T-helper 9 cell (primary cell): ENCODE measurements around the gene NRG2.

ENCODE experiments used
- DNase-seq: peaks from one replicate; pipeline ENCODE4 v3.0.0-alpha.2; 2020

NRG2 gene

DNA sequence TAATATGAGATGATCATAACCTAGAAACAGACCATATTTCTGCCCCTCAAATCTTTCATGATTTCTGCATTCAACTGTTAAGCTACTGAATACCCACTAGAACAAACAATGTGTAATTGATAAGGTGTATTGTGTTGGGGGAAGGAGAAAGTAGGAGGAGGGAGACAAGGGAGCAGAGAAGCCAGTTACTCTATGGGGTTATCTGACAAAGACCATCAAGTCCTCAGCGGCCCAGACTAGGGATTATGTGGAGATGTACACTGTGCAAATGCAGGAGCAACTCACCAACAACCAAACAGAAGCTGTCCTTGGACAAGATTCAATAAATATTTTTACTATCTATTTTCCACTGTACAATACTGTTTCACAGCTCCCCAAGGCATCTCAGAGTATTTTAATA, 2.7 kb downstream of the NRG2 start:
- DNase-seq, result no peak

DNA sequence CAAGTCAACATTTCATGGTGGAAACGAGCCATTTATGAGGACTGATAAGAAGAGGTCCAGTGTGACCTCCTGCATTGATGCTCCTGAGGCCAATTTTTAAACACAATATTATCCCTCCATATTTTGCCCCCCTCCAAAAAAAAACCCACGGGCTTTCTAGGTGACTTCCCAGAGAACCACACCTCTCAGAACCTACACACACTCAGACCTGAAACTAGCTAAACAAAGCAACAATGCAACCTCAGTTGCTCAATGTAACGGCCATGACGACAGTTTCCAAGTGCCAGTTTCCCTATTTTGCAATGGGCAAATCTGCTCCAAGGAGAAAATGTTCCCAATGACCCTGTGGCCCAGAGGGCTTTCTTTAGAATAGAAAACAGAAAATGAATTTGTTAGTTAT, 3.5 kb downstream of the NRG2 start:
- no peak for DNase-seq

DNA sequence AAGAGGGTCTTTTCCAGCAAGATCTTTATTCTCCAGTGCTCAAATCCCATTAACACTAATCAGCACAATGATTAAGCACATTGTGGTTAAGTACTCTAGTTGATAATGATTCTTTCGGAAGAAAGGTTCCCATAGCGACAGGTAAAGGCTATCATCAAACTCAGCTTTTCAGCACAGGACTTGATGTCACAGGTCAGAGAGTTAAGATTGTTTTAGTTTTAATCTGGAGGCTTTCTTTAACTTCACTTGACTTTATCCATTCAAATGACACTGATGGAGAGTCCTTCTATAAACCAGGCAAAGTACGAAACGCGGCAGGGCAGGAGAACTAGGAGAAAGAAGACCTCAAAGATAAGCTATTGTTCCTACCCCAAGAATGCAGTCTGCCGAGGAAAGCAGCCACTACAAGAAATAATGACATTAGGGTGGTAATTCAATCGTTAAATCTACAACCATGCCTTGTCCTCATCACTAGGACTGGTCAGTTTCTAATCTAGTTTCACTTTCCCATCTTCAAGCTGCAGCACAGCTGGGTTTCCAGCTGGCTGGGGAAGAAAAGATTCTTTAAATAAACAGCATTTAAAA, 4.6 kb downstream of the NRG2 start:
- no peak for DNase-seq

DNA sequence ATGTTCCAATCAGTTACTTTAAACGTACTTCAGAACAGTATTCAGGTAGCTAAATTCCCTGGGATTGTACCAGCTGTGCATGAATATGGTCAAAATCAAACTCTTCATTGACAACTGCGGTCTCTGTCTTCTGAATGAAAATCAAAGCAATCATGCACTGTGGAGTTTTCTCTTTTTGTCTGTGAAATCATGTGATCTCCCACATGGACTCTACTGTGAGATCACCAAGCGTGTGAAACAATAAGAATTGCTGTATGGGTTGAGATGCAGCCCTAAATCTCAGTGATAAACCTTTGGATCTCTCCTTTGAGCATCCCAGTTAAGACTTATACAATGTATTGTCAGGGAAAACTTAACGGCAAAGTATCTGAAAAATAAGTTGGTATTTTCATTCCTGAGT, 6.1 kb downstream of the NRG2 start:
- no peak for DNase-seq

- no peak for DNase-seq
Observed at GRCh38 chr5:140035881-140036280, 7.2 kb downstream of the NRG2 start.

DNA sequence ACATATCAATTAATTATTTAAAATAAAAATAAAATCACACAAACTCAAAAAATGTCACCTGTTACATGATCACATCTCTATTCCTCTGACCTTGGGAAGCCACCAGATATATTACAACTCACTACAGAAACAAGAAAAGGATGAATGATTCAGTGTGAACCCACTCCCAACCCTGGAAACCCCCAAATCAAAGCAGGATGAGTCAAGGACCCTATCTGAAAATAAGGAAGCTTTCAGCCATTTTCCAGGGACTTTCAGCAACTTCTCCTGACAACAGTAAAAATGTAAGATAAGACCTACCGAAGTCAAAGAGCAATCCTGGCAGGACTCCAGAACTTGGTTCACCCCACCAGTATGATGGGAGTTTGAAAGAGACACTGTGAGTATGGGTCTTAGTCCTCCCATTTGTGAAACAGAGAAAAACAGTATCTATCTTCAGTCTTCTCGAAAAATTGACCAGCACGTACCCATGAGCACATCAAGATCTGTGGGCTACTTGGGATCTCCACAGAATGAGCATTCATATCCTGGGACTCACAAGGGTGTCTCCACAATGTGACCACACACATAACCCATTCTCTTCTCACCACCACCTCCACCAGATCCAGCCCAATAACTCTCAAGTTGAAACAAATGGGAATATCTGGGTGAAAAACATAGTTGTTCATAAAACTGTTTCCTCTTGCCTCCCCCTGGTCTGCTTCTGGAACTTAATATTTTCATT, 9.9 kb downstream of the NRG2 start:
- no peak for DNase-seq

- no peak for DNase-seq
Observed at GRCh38 chr5:140032296-140032695, 10.8 kb downstream of the NRG2 start.

- DNase-seq, result no peak
Observed at GRCh38 chr5:140027807-140028206, 15.3 kb downstream of the NRG2 start.

DNA sequence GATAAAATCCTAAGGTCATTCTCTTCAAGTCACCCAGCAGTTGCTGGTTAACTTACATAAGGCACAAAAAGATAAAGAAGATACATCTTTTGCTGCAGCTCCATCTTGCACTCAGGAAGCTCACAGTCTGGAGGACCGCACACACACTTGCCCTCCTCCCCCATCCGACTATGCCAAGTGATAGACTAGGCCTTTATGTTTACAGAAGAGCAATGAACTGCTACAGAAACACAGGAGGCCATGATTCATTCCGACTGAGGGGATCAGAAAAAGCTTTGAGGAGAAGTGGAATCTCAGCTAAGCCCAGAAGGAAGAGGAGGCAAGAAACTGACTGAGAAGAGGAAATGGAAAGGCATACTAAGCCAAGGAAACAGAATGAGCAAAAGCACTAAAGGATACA, 17.4 kb downstream of the NRG2 start:
- no peak for DNase-seq

- DNase-seq, result no peak
Observed at GRCh38 chr5:140024928-140025327, 18.2 kb downstream of the NRG2 start.

DNA sequence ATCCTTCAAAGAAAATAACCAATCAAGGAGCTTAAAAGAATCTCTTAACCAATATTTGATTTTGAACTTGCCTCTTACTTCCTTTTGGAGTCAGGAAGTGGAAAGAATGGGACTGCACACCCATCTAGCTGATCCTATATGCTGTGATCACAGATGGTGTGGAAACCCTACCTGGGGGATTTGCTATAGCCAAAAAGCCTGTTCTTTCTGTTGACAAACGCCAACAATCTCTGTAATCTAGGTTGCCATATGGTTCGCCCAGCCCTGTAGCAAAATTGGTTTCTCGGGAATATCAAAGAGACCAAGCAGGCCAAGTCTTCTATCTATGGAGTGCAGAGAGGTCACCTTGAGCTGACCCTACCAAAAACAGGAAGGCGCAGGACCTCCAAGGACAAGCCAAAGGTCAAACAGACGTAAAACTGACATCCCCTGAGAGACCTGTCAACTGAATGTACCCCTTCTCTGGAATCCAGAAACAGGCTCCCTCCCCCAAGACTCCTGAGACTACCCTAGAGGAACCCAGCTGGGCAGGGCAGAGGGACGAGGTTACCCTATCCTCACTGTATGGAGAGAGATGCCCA, 19.4 kb downstream of the NRG2 start:
- DNase-seq, result no peak

- DNase-seq, result no peak
Observed at GRCh38 chr5:140020601-140021177, 22.4 kb downstream of the NRG2 start.

GRCh38 chr5:140018920-140019644, 24.0 kb downstream of the NRG2 start:
- DNase-seq, result no peak

GRCh38 chr5:140018517-140018916, 24.6 kb downstream of the NRG2 start:
- DNase-seq, result no peak

GRCh38 chr5:140018096-140018481, 25.0 kb downstream of the NRG2 start:
- no peak for DNase-seq

- no peak for DNase-seq
Observed at GRCh38 chr5:140017397-140018095, 25.6 kb downstream of the NRG2 start.

DNA sequence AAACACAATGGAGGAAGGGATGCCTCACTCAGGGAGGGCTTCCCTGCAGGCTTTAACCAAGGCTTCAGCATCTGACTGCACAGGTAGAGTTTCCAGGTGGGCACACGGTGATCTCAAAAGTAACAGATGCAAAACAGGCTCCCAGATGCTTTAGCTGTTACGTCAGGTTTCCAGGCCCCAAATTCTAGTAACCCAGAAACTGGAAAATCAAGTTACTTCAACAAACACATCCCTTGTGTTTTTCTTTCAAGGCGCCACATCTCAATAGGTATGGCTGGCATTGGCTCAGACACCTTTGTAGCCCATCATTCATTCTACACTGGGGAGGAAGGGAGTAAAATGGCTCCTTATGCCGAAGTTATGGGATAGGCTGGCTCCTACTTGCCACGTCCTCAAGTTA, 27.4 kb downstream of the NRG2 start:
- DNase-seq, result no peak

- no peak for DNase-seq
Observed at GRCh38 chr5:140014751-140015150, 28.3 kb downstream of the NRG2 start.

DNA sequence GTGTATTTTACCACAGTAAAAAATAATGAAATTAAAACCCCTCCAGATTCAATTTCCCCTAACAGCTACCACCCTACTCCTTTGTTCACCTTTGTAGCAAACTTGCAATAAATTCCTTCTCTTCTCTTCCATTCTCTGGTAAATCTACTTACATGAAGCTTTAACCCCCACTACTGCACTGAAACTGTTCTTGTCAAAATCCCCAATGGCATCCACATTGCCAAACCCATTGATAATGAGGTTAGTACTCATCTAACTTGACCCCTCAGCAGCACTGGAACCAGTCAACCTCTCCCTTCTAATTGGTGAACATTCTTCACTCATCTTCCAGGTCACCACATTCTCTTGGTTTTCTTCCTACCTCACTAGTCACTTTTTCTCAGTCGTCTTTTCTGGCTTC, 29.6 kb downstream of the NRG2 start:
- DNase-seq, result no peak

- DNase-seq, result no peak
Observed at GRCh38 chr5:140012443-140012842, 30.7 kb downstream of the NRG2 start.

- DNase-seq, result no peak
Observed at GRCh38 chr5:140011297-140011802, 31.7 kb downstream of the NRG2 start.

DNA sequence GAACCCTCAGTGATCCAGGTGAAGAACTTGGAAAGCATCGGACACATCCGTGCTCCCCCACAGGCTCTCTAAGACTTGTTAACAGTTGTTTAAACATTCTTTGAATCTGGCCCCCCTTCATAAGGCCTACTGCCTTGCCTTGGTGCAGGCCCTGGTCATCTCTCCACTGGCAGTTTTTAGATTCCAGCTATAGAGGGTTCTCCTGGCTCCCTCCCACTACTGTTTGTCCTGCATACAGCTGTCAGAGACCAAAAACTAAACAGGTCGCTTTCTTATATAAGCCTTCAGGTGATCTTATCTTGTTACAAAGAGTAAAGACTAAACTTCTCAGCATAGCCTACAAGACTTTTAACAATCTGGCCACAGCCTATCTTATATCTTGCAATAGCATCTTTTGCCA, 32.3 kb downstream of the NRG2 start:
- DNase-seq, result no peak

DNA sequence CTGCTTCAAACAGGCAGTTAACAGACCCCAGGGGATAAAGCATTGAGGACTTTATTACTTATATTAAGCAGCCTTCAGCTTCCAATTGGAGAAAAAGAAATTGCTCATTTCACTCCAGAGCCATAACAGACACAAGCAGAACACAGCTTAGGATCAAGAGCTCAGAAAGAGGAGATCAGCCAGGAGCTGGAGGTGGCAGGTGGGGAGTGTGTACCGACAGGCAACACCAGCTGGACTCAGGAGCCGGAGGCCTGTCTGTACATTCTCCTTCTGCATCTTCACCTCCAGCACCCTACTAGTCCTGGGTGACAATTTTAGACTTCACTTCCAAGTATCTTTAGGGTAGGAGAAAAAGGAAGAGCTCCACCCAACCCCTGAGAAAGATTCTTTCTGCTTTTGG, 35.8 kb downstream of the NRG2 start:
- no peak for DNase-seq
